A549 treated with Hydrocortisone at 1 μM for 4 hours (cell line): ENCODE results near the gene ZC2HC1C. TPM values are rescaled to one million over a fixed set of nuclear protein-coding genes. Genes with fewer than 3 reads are reported as not detected.

Source experiments
- total RNA-seq: library from RNA; stranded (reverse); fragments of 200-300 nt; extraction: Qiagen RNA extraction; gene quantifications from 5 replicates; pipeline ENCODE4 v1.2.3, GENCODE V29; 2022

ZC2HC1C gene
- total RNA-seq: 4.5 to 5.6 TPM (median 4.7 TPM) in 5 replicates

GRCh38 chr14:75069121-75069810 is at the start of gene ZC2HC1C:
TSS of gene ZC2HC1C (plus strand) at chr14:75069641. CDS start at chr14:75070574, 933 bp downstream.

GRCh38 chr14:75050852-75051555 is 18.4 kb upstream of the ZC2HC1C start, which contains the start of gene MLH3:
TSS of gene MLH3 (minus strand) at chr14:75051467. CDS start at chr14:75049655, 1,812 bp downstream.

GRCh38 chr14:75063491-75064204 is 5.8 kb upstream of the ZC2HC1C start, which contains the start of gene ACYP1:
TSS of gene ACYP1 (minus strand) at chr14:75064024. CDS start at chr14:75063553, 471 bp downstream.

GRCh38 chr14:75126679-75127473 is 57.4 kb downstream of the ZC2HC1C start, which contains the start of gene NEK9:
TSS of gene NEK9 (minus strand) at chr14:75127048. CDS start at chr14:75126921, 127 bp downstream.

Other genes with a start within 250 kb of the ZC2HC1C start
- not detected in 5 replicates for gene PROX2, start 193.5 kb upstream of the ZC2HC1C start, total RNA-seq
- 96.3 to 116 TPM (median 100 TPM) in 5 replicates for gene DLST, start 187.7 kb upstream of the ZC2HC1C start, total RNA-seq
- gene RPS6KL1, start 146.4 kb upstream of the ZC2HC1C start, total RNA-seq: 0.21 to 0.67 TPM (median 0.45 TPM) in 5 replicates
- 3.9 to 5.7 TPM (median 4.5 TPM) in 5 replicates for gene PGF, start 114.0 kb upstream of the ZC2HC1C start, total RNA-seq
- gene EIF2B2, start 66.7 kb upstream of the ZC2HC1C start, total RNA-seq: 74.2 to 82.7 TPM (median 77.2 TPM) in 5 replicates
- 17.5 to 21.9 TPM (median 21.0 TPM) in 5 replicates for gene MLH3, start 18.2 kb upstream of the ZC2HC1C start, total RNA-seq
- gene ACYP1, start 5.6 kb upstream of the ZC2HC1C start, total RNA-seq: 23.7 to 30.3 TPM (median 25.5 TPM) in 5 replicates
- 32.2 to 37.4 TPM (median 35.8 TPM) in 5 replicates for gene NEK9, start 57.4 kb downstream of the ZC2HC1C start, total RNA-seq
- 263 to 304 TPM (median 272 TPM) in 5 replicates for gene TMED10, start 107.0 kb downstream of the ZC2HC1C start, total RNA-seq
- 8.9 to 13.2 TPM (median 9.6 TPM) in 5 replicates for gene FOS, start 209.2 kb downstream of the ZC2HC1C start, total RNA-seq